Gastroesophageal sphincter (tissue), 4 donors: Measurements from ENCODE around the gene P2RY14. TPM values are rescaled to one million over a fixed set of nuclear protein-coding genes. Genes with fewer than 3 reads are reported as not detected.

Experiments
- ATAC-seq: fragments of 150-250 bp; one replicate; pipeline ENCODE4 v1.9.1; 2016; ENCODE audit warnings: mild to moderate bottlenecking, moderate library complexity
- H3K27ac ChIP-seq, 4 donors: fragments of 200-600 bp; sonication (generic) in 3 of 4; 1 replicate in 3 of 4; 2 replicates in 1 of 4; pipeline ENCODE4 v1.5.1; 2016 to 2019
- H3K27me3 ChIP-seq: fragments of 200-600 bp; sonication (generic); one replicate; pipeline ENCODE4 v1.5.1; 2019
- H3K36me3 ChIP-seq, 2 donors: fragments of 200-600 bp; sonication (generic); one replicate each; pipeline ENCODE4 v1.5.1; 2019; ENCODE audit warnings: control low read depth in 1 of 2
- H3K4me1 ChIP-seq, 3 donors: fragments of 200-600 bp; sonication (generic); 1 replicate in 2 of 3; 2 replicates in 1 of 3; pipeline ENCODE4 v1.5.1; 2016 to 2019; ENCODE audit warnings: control low read depth in 2 of 3
- H3K4me3 ChIP-seq, 2 donors: fragments of 200-600 bp; sonication (generic); one replicate each; pipeline ENCODE4 v1.5.1; 2019; ENCODE audit warnings: mild to moderate bottlenecking in 1 of 2, moderate library complexity in 1 of 2
- H3K9me3 ChIP-seq, 3 donors: fragments of 200-600 bp; sonication (generic); one replicate each; pipeline ENCODE4 v1.5.1; 2017 to 2019; ENCODE audit warnings: control low read depth in 2 of 3
- CTCF ChIP-seq, 4 experiments: fragments of 200-600 bp in 2 of 4; fragments of 450-650 bp in 2 of 4; sonication (generic) in 1 of 4; IDR thresholded peaks; one replicate each; pipeline ENCODE4 v1.5.1; 2017 to 2019; ENCODE audit warnings: antibody characterized with exemption in 4 of 4, mild to moderate bottlenecking in 2 of 4, moderate library complexity in 2 of 4
- EP300 ChIP-seq: sonication (generic); formaldehyde crosslinking; IDR thresholded peaks from one replicate; pipeline ENCODE4 v1.6.1; 2017; ENCODE audit warnings: antibody characterized with exemption, mild to moderate bottlenecking
- POLR2A ChIP-seq, 2 donors: fragments of 450-650 bp; IDR thresholded peaks; one replicate each; pipeline ENCODE4 v1.6.1; 2017; ENCODE audit warnings: antibody characterized with exemption in 2 of 2, mild to moderate bottlenecking in 2 of 2, moderate library complexity in 1 of 2
- POLR2AphosphoS5 ChIP-seq: sonication (generic); formaldehyde crosslinking; IDR thresholded peaks from one replicate; pipeline ENCODE4 v1.6.1; 2017; ENCODE audit warnings: antibody characterized with exemption
- WGBS, 2 donors: methylation state at CpG; one replicate each; pipeline ENCODE4 v1.1.5; 2018; ENCODE audit warnings: low coverage in 1 of 2; 5-methylcytosine and 5-hydroxymethylcytosine counted together
- total RNA-seq, 4 donors: library from RNA; depleted of rRNA; stranded (reverse); fragments of >200 nt; gene quantifications; one replicate each; pipeline ENCODE4 v1.1.0, GENCODE V29; 2016

The P2RY14 gene
- total RNA-seq, 4 donors from 2014 or later, result 1.8 to 90.5 (median 16.2) TPM

GRCh38 chr3:151228666-151229040, 49.7 kb downstream of the P2RY14 start:
- TF ChIP-seq CTCF (IDR thresholded peaks at IDR 0.05) (no peak), POLR2A (IDR thresholded peaks at IDR 0.05) (no peak), EP300 (no peak), POLR2AphosphoS5 (no peak)
- Histone ChIP-seq H3K27me3 (no peaks in the 10 kb centered on the region), H3K4me1 (peaks cover 8 to 69% (median 15%) of the 10 kb centered on the region in 3 donors), H3K4me3 (no peak overlapping the region), H3K9me3 (no peaks in the 10 kb centered on the region), H3K36me3 (no peaks in the 10 kb centered on the region), H3K27ac (peak overlapping the region in 3 of 4 donors; percentile 57 to 74 (median 63))
- 25 to 67% methylated on average over 1 of the region's 1 CpG for WGBS, 2 donors
- ATAC-seq, result no peak

- Histone ChIP-seq H3K4me1 (peaks cover 8 to 63% (median 14%) of the 10 kb centered on the region in 3 donors), H3K4me3 (no peak overlapping the region), H3K27ac (peak overlapping the region in 3 of 4 donors; percentile 57 to 74 (median 63)), H3K9me3 (no peaks in the 10 kb centered on the region), H3K27me3 (no peaks in the 10 kb centered on the region), H3K36me3 (no peaks in the 10 kb centered on the region)
- TF ChIP-seq POLR2A (IDR thresholded peaks at IDR 0.05) (no peak), CTCF (IDR thresholded peaks at IDR 0.05) (peak; percentile 89 to 93 (median 92)), EP300 (no peak), POLR2AphosphoS5 (peak; percentile 15)
- WGBS, 2 donors, result 47 to 62% methylated on average over 4 to 6 of the region's 9 CpGs
- peak; percentile 76 for ATAC-seq
Measured at GRCh38 chr3:151227807-151228665, 50.3 kb downstream of the P2RY14 start.

GRCh38 chr3:151227266-151227806, 51.0 kb downstream of the P2RY14 start:
- ATAC-seq, result peak; percentile 24
- peak overlapping the region in 3 of 4 donors; percentile 13 to 74 (median 63) for H3K27ac ChIP-seq
- no peaks in the 10 kb centered on the region for H3K36me3 ChIP-seq
- H3K27me3 ChIP-seq, result no peaks in the 10 kb centered on the region
- 69 to 72% methylated on average over 5 of the region's 6 CpGs for WGBS, 2 donors
- H3K9me3 ChIP-seq, result no peaks in the 10 kb centered on the region
- TF ChIP-seq POLR2AphosphoS5 (no peak), POLR2A (IDR thresholded peaks at IDR 0.05) (no peak), CTCF (IDR thresholded peaks at IDR 0.05) (no peak), EP300 (no peak)
- H3K4me1 ChIP-seq, result peaks cover 8 to 61% (median 14%) of the 10 kb centered on the region in 3 donors
- H3K4me3 ChIP-seq, result no peak overlapping the region

GRCh38 chr3:151226825-151227224, 51.5 kb downstream of the P2RY14 start:
- Histone ChIP-seq H3K27me3 (no peaks in the 10 kb centered on the region), H3K27ac (peak overlapping the region in 1 of 4 donors; percentile 15), H3K4me3 (no peak overlapping the region), H3K9me3 (no peaks in the 10 kb centered on the region), H3K4me1 (peaks cover 8 to 61% (median 14%) of the 10 kb centered on the region in 3 donors), H3K36me3 (no peaks in the 10 kb centered on the region)
- ATAC-seq, result no peak
- WGBS, 2 donors, result 87 to 94% methylated on average over 5 of the region's 5 CpGs
- TF ChIP-seq POLR2AphosphoS5, result no peak
- no peak for TF ChIP-seq EP300
- TF ChIP-seq CTCF (IDR thresholded peaks at IDR 0.05), result no peak
- TF ChIP-seq POLR2A (IDR thresholded peaks at IDR 0.05), result no peak
